ENCODE measurements around the gene ATF3.

GRCh38 chr1:212656730-212657129 is 48.2 kb downstream of the ATF3 start:
- TF ChIP-seq, protein P1, sequence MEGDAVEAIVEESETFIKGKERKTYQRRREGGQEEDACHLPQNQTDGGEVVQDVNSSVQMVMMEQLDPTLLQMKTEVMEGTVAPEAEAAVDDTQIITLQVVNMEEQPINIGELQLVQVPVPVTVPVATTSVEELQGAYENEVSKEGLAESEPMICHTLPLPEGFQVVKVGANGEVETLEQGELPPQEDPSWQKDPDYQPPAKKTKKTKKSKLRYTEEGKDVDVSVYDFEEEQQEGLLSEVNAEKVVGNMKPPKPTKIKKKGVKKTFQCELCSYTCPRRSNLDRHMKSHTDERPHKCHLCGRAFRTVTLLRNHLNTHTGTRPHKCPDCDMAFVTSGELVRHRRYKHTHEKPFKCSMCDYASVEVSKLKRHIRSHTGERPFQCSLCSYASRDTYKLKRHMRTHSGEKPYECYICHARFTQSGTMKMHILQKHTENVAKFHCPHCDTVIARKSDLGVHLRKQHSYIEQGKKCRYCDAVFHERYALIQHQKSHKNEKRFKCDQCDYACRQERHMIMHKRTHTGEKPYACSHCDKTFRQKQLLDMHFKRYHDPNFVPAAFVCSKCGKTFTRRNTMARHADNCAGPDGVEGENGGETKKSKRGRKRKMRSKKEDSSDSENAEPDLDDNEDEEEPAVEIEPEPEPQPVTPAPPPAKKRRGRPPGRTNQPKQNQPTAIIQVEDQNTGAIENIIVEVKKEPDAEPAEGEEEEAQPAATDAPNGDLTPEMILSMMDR (IDR thresholded peaks at IDR 0.05; ENCODE audit: low read depth, low read length, poor library complexity, severe bottlenecking) = no peak
- no peak for TF ChIP-seq EZH2phosphoT487 (IDR thresholded peaks at IDR 0.05; ENCODE audit: borderline replicate concordance, low read length)
